H1 (cell line): ENCODE data around the gene TNFSF15. TPM values are rescaled to one million over a fixed set of nuclear protein-coding genes. Genes with fewer than 3 reads are reported as not detected.

ENCODE experiments used
- HDAC6 ChIP-seq: IDR thresholded peaks from one replicate; pipeline ENCODE4 v1.7.1; 2012; ENCODE audit warnings: low read depth, mild to moderate bottlenecking, inconsistent platforms, low read length, moderate library complexity
- polyA plus RNA-seq, 7 experiments: library from polyadenylated mRNA; depleted of rRNA in 3 of 7; stranded (reverse) in 5 of 7; unstranded in 2 of 7; fragments of >200 nt in 5 of 7; fragments of 200-250 nt in 2 of 7; gene quantifications; 1 replicate in 5 of 7; 2 replicates in 1 of 7; 4 replicates in 1 of 7; pipeline versions ENCODE4 v1.2.1 to v1.2.3, GENCODE V29; 2011 to 2013; ENCODE audit warnings: missing spikeins in 2 of 7, mixed read lengths in 2 of 7
- total RNA-seq: library from RNA; stranded (reverse); fragmentation: NEBNext Ultra II Directional; extraction: Animal tissue kit (Norgen Biotek cat#: 25700); gene quantifications from 2 replicates; pipeline ENCODE4 v1.2.1, GENCODE V29; 2021
- TF ChIP-seq, protein P1 (sequence below): IDR thresholded peaks from 2 replicates; pipeline ENCODE4 v1.6.1; 2011; ENCODE audit warnings: low read length, improper control_type of control experiment

Gene TNFSF15
- total and polyA plus RNA-seq, 2 of the 8 experiments (the other 6 are each of a cell fraction or from before 2014, with no cell fraction given): 0.09 to 0.17 TPM

DNA sequence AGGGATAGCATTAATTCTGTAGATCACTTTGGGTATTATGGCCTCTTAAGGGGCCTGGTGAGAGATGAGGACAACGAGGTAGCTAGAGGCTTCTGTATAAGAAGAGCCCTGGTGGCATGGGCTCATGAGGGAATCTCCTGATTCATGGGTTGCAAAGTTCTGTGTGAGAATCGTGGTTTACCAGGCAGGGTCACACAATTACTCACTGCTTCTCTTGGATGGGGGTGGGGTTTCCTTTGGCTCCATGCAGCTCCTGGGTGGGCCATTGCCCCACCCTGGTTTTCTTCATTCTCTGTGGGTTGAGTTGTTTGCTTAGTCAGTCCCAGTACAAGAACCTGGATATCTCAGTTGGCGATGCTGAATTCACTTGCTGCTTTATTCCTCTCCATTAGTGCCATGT lies 30.9 kb upstream of the TNFSF15 start (continued):
- TF ChIP-seq, protein P1, sequence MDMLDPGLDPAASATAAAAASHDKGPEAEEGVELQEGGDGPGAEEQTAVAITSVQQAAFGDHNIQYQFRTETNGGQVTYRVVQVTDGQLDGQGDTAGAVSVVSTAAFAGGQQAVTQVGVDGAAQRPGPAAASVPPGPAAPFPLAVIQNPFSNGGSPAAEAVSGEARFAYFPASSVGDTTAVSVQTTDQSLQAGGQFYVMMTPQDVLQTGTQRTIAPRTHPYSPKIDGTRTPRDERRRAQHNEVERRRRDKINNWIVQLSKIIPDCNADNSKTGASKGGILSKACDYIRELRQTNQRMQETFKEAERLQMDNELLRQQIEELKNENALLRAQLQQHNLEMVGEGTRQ: no peak
- TF ChIP-seq HDAC6: no peak
